GM19240 (cell line): ENCODE data around the gene OLIG1.

ENCODE experiments used
- DNase-seq: peaks from one replicate; pipeline ENCODE4 v3.0.0; 2011; ENCODE audit warnings: low spot score; ENCODE audit not compliant: insufficient read length

Gene OLIG1

GRCh38 chr21:33096426-33096825 lies 26.5 kb downstream of the OLIG1 start:
- DNase-seq, result no peak

GRCh38 chr21:33099131-33099530 lies 29.2 kb downstream of the OLIG1 start:
- DNase-seq, result no peak

- no peak for DNase-seq
Measured at GRCh38 chr21:33101300-33101911, 31.5 kb downstream of the OLIG1 start.

GRCh38 chr21:33105088-33105487 lies 35.1 kb downstream of the OLIG1 start:
- no peak for DNase-seq

- DNase-seq, result no peak
Measured at GRCh38 chr21:33108228-33108627, 38.3 kb downstream of the OLIG1 start.

- no peak for DNase-seq
Measured at GRCh38 chr21:33109574-33110339, 39.8 kb downstream of the OLIG1 start.

- no peak for DNase-seq
Measured at GRCh38 chr21:33110340-33110715, 40.4 kb downstream of the OLIG1 start.

- no peak for DNase-seq
Measured at GRCh38 chr21:33111577-33111976, 41.6 kb downstream of the OLIG1 start.

GRCh38 chr21:33112151-33112550 lies 42.2 kb downstream of the OLIG1 start:
- DNase-seq, result no peak

GRCh38 chr21:33112681-33113080 lies 42.7 kb downstream of the OLIG1 start:
- no peak for DNase-seq

GRCh38 chr21:33113131-33113530 lies 43.2 kb downstream of the OLIG1 start:
- no peak for DNase-seq

- no peak for DNase-seq
Measured at GRCh38 chr21:33114276-33114675, 44.3 kb downstream of the OLIG1 start.

- DNase-seq, result no peak
Measured at GRCh38 chr21:33115631-33116510, 45.9 kb downstream of the OLIG1 start.

GRCh38 chr21:33116676-33117075 lies 46.7 kb downstream of the OLIG1 start:
- no peak for DNase-seq

- DNase-seq, result no peak
Measured at GRCh38 chr21:33117101-33117888, 47.4 kb downstream of the OLIG1 start.
